Transverse colon (tissue), 4 donors: ENCODE results near the gene DNAH12.
"Not testable (repeated sequence)": the region's sequence is repeated elsewhere in the genome, so short reads cannot be mapped to it uniquely, and the experiment has no call there.

Source experiments
- POLR2A ChIP-seq: fragments of 450-650 bp; IDR thresholded peaks from one replicate; pipeline ENCODE4 v1.6.1; 2016; ENCODE audit warnings: antibody characterized with exemption, mild to moderate bottlenecking, moderate library complexity
- POLR2AphosphoS5 ChIP-seq, 3 donors: sonication (generic); formaldehyde crosslinking; IDR thresholded peaks; one replicate each; pipeline ENCODE4 v1.6.1; 2016; ENCODE audit warnings: antibody characterized with exemption in 3 of 3
- TF ChIP-seq, protein P1 (sequence below), 5 experiments: fragments of 200-600 bp in 3 of 5; fragments of 450-650 bp in 2 of 5; sonication (generic) in 3 of 5; IDR thresholded peaks; 1 replicate in 2 of 5; 2 replicates in 3 of 5; pipeline ENCODE4 v1.5.1; 2016 to 2017; ENCODE audit warnings: antibody characterized with exemption in 5 of 5, inconsistent platforms in 3 of 5, mild to moderate bottlenecking in 2 of 5, moderate library complexity in 1 of 5

- not testable (repeated sequence) for TF ChIP-seq POLR2AphosphoS5 (IDR thresholded peaks at IDR 0.05); POLR2A
- TF ChIP-seq, protein P1, sequence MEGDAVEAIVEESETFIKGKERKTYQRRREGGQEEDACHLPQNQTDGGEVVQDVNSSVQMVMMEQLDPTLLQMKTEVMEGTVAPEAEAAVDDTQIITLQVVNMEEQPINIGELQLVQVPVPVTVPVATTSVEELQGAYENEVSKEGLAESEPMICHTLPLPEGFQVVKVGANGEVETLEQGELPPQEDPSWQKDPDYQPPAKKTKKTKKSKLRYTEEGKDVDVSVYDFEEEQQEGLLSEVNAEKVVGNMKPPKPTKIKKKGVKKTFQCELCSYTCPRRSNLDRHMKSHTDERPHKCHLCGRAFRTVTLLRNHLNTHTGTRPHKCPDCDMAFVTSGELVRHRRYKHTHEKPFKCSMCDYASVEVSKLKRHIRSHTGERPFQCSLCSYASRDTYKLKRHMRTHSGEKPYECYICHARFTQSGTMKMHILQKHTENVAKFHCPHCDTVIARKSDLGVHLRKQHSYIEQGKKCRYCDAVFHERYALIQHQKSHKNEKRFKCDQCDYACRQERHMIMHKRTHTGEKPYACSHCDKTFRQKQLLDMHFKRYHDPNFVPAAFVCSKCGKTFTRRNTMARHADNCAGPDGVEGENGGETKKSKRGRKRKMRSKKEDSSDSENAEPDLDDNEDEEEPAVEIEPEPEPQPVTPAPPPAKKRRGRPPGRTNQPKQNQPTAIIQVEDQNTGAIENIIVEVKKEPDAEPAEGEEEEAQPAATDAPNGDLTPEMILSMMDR (IDR thresholded peaks at IDR 0.05), result not testable (repeated sequence)
Observed at GRCh38 chr3:57338272-57339070, 205.7 kb downstream of the DNAH12 start.
